Measurements from ENCODE around the gene CDH12. TPM values are rescaled to one million over a fixed set of nuclear protein-coding genes. Genes with fewer than 3 reads are reported as not detected.

Gene CDH12
- total RNA-seq, 1 donor from 2014 or later = 0.11 TPM

DNA sequence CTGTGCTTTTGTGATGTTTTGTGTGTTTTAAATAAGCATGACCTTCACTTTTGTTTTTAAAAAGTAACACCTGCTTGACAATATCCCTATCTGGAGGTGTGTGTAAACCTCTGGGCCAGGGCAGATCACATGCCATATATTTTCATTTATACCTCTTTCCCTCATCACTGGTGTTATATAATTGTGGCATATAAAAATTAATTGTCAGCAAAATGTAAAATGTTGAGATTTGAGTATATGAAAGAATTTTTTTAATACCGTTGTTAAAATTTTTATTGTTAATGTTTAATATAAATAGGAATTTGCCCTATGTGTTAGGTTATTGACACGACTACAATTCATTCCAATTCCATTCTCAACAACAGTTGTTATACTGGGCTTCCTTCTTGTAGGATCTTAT is 6.5 kb downstream of the CDH12 start:
- no peak overlapping the region for H3K4me3 ChIP-seq
- TF ChIP-seq, protein P1, sequence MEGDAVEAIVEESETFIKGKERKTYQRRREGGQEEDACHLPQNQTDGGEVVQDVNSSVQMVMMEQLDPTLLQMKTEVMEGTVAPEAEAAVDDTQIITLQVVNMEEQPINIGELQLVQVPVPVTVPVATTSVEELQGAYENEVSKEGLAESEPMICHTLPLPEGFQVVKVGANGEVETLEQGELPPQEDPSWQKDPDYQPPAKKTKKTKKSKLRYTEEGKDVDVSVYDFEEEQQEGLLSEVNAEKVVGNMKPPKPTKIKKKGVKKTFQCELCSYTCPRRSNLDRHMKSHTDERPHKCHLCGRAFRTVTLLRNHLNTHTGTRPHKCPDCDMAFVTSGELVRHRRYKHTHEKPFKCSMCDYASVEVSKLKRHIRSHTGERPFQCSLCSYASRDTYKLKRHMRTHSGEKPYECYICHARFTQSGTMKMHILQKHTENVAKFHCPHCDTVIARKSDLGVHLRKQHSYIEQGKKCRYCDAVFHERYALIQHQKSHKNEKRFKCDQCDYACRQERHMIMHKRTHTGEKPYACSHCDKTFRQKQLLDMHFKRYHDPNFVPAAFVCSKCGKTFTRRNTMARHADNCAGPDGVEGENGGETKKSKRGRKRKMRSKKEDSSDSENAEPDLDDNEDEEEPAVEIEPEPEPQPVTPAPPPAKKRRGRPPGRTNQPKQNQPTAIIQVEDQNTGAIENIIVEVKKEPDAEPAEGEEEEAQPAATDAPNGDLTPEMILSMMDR (IDR thresholded peaks at IDR 0.05) = no peak
- H3K27ac ChIP-seq = no peak overlapping the region
- H3K4me1 ChIP-seq = no peaks in the 10 kb centered on the region
- H3K9me3 ChIP-seq = no peaks in the 10 kb centered on the region
- DNase-seq (ENCODE audit: low spot score in 2 of 2) = no peak
- no peaks in the 10 kb centered on the region for H3K27me3 ChIP-seq
- intact Hi-C loops (cut with DNase I) = no loop called here
- no peaks in the 10 kb centered on the region for H3K36me3 ChIP-seq

DNA sequence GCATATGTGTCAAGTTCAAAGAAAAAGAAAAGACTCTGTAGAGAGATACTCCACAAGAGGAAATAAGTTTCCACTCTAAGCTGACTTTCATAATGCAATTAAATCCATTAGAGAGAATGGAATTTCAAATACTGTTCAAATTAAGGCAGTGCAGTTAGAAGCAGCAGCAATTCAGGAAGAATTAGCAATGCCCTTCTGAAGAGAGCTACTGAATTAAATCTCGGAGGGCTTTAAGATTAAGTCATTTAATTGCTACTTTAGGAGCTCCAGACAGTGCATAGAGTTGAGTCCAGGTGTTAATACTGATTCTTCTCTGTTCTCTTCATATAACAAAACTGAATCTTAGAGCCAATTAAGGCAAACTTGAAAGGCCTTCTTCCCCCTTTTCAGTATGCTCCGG is 8.5 kb downstream of the CDH12 start:
- no peak for DNase-seq (ENCODE audit: low spot score in 2 of 2)
- Histone ChIP-seq H3K4me3 (no peak overlapping the region), H3K27ac (no peak overlapping the region), H3K36me3 (no peaks in the 10 kb centered on the region), H3K4me1 (no peaks in the 10 kb centered on the region), H3K27me3 (no peaks in the 10 kb centered on the region), H3K9me3 (no peaks in the 10 kb centered on the region)
- intact Hi-C loops (cut with DNase I) = no loop called here
- TF ChIP-seq, protein P1 (IDR thresholded peaks at IDR 0.05) = no peak

DNA sequence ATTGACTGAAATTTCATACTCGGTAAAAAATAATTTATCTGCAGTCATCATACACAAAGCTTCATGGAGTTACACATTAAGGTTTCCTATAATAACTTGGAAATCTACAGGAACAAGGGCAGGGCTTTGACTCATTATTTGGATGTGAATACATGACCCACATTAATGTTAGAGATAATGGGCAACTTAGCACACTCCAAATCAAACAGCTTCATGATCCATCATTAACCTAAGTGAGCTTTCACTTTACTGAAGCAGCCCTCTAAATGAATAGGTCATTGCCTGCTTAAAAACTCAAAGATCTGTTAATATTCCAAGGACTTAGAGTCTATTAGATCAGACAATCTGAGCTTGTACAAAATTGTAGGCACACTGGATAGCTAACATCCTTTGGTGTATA is 9.0 kb downstream of the CDH12 start:
- H3K4me3 ChIP-seq = no peak overlapping the region
- H3K9me3 ChIP-seq = no peaks in the 10 kb centered on the region
- intact Hi-C loops (cut with DNase I) = no loop called here
- TF ChIP-seq, protein P1 (IDR thresholded peaks at IDR 0.05) = no peak
- H3K27me3 ChIP-seq = no peaks in the 10 kb centered on the region
- H3K36me3 ChIP-seq = no peaks in the 10 kb centered on the region
- no peak for DNase-seq (ENCODE audit: low spot score in 2 of 2)
- H3K27ac ChIP-seq = no peak overlapping the region
- no peaks in the 10 kb centered on the region for H3K4me1 ChIP-seq

DNA sequence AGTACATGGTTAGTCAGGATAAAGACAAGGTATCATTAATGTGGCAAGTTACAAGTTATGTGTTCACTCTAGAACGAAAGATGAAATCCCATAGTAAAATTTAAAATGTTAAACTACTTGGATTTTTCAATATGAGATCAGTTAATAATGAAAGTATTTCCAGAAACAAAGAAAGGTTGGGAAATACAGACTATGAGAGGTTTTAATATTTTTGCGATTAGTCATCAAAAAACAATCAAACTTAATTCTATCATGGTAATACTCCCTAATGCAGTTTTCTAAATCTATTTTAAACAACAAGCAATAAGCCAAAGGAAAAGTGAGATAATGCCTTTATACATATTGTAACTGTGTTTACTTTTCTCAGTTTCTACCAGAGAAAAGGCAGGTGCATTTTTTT is 10.6 kb downstream of the CDH12 start:
- no peak overlapping the region for H3K27ac ChIP-seq
- no peak overlapping the region for H3K4me3 ChIP-seq
- H3K9me3 ChIP-seq = no peaks in the 10 kb centered on the region
- DNase-seq (ENCODE audit: low spot score in 2 of 2) = no peak
- TF ChIP-seq, protein P1 (IDR thresholded peaks at IDR 0.05) = no peak
- no peaks in the 10 kb centered on the region for H3K36me3 ChIP-seq
- intact Hi-C loops (cut with DNase I) = no loop called here
- no peaks in the 10 kb centered on the region for H3K4me1 ChIP-seq
- no peaks in the 10 kb centered on the region for H3K27me3 ChIP-seq

DNA sequence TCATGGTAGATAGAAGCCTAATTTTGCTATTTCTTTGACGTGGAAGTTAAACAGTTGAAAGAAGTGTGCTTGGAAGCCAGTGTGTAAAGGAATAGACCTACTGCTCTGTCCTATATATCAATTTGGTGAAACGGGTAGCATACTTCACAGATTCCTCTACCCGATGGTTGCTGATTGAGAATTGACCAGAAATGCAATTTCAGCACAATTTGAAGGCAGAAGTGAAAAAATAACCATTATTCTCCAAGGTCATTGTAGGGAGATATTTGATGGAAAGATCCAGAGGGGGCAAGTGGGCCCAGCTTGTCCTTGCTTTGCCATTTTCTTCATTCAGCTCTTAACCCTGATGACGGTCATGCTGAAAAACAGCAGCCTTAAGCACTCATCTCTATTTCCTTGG is 15.3 kb downstream of the CDH12 start:
- no peak for DNase-seq (ENCODE audit: low spot score in 2 of 2)
- Histone ChIP-seq H3K36me3 (no peaks in the 10 kb centered on the region), H3K9me3 (no peaks in the 10 kb centered on the region), H3K27me3 (no peaks in the 10 kb centered on the region), H3K27ac (no peak overlapping the region), H3K4me1 (no peaks in the 10 kb centered on the region), H3K4me3 (no peak overlapping the region)
- TF ChIP-seq, protein P1 (IDR thresholded peaks at IDR 0.05) = no peak
- intact Hi-C loops (cut with DNase I) = no loop called here

DNA sequence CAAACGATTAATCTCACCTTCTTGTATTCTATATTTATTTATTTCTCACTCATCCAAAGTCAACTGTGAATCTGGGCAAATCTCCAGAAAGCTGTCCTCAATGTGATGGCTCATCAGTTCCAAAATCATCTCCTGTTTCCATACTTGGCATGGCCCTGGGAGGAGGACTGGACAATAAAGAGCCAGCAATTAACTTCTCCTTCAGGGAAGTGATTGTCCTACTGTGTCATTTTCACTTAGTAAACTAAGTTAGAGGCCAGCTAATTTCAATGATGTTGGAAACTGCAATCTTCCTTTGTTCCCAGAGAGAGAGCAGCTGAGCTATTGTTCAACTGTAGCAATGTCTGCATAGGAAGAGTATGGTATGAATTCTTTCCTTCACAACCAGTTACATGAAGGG is 17.5 kb downstream of the CDH12 start:
- no peak overlapping the region for H3K4me3 ChIP-seq
- no peaks in the 10 kb centered on the region for H3K4me1 ChIP-seq
- H3K36me3 ChIP-seq = no peaks in the 10 kb centered on the region
- DNase-seq (ENCODE audit: low spot score in 2 of 2) = no peak
- H3K9me3 ChIP-seq = no peaks in the 10 kb centered on the region
- TF ChIP-seq, protein P1 (IDR thresholded peaks at IDR 0.05) = no peak
- H3K27me3 ChIP-seq = no peaks in the 10 kb centered on the region
- intact Hi-C loops (cut with DNase I) = no loop called here
- no peak overlapping the region for H3K27ac ChIP-seq

Measured in ascending aorta (tissue), 2 donors.